Lung (tissue), 12 donors: ENCODE results near the gene SEMA6D. TPM values are rescaled to one million over a fixed set of nuclear protein-coding genes. Genes with fewer than 3 reads are reported as not detected.

ENCODE experiments used
- ATAC-seq: fragments of 200-7000 bp; cut with Tn5 transposase; one replicate; pipeline ENCODE4 v1.9.1; 2020; ENCODE audit warnings: moderate number of reproducible peaks; ENCODE audit not compliant: insufficient read depth, low FRiP score
- DNase-seq, 3 donors: peaks; one replicate each; pipeline ENCODE4 v3.0.0-alpha.2; 2013 to 2017
- H3K27ac ChIP-seq, 2 donors: one replicate each; pipeline ENCODE4 v1.5.1; 2013; ENCODE audit warnings: mild to moderate bottlenecking in 2 of 2, moderate library complexity in 2 of 2, control low read depth in 1 of 2, inconsistent platforms in 1 of 2, low read depth in 1 of 2, low read length in 1 of 2
- H3K27me3 ChIP-seq, 3 donors: one replicate each; pipeline ENCODE4 v1.5.1; 2013; ENCODE audit warnings: low read length in 2 of 3; ENCODE audit not compliant: control insufficient read depth in 3 of 3, insufficient read depth in 3 of 3
- H3K36me3 ChIP-seq, 4 donors: one replicate each; pipeline ENCODE4 v1.5.1; 2013; ENCODE audit warnings: low read length in 4 of 4, mild to moderate bottlenecking in 1 of 4, moderate library complexity in 1 of 4; ENCODE audit not compliant: control insufficient read depth in 4 of 4, insufficient read depth in 4 of 4
- H3K4me1 ChIP-seq, 5 donors: one replicate each; pipeline ENCODE4 v1.5.1; 2013; ENCODE audit warnings: low read length in 5 of 5, mild to moderate bottlenecking in 2 of 5, moderate library complexity in 1 of 5; ENCODE audit not compliant: control insufficient read depth in 5 of 5, insufficient read depth in 5 of 5
- H3K4me3 ChIP-seq: one replicate; pipeline ENCODE4 v1.5.1; 2013; ENCODE audit warnings: mild to moderate bottlenecking, control low read depth, moderate library complexity
- H3K9ac ChIP-seq, 2 donors: one replicate each; pipeline ENCODE4 v1.5.1; 2013; ENCODE audit warnings: low read length in 2 of 2, control low read depth in 1 of 2; ENCODE audit not compliant: insufficient read depth in 1 of 2
- H3K9me3 ChIP-seq, 4 donors: one replicate each; pipeline ENCODE4 v1.5.1; 2013; ENCODE audit warnings: low read length in 3 of 4, mild to moderate bottlenecking in 1 of 4, moderate library complexity in 1 of 4; ENCODE audit not compliant: control insufficient read depth in 4 of 4, insufficient read depth in 3 of 4
- whole genome bisulfite sequencing, 2 donors: extraction: QIAGEN DNeasy Blood & Tissue Kit; methylation state at CpG; one replicate each; pipeline ENCODE4 v1.1.7; 2013; 5-methylcytosine and 5-hydroxymethylcytosine counted together
- polyA plus RNA-seq, 2 donors: library from polyadenylated mRNA; stranded (reverse); fragments of 200-250 nt; gene quantifications; one replicate each; pipeline ENCODE4 v1.2.1, GENCODE V29; 2013
- total RNA-seq, 2 donors: library from RNA; depleted of rRNA in 1 of 2; stranded (reverse); fragments of >200 nt in 1 of 2; gene quantifications; one replicate each; pipeline ENCODE4 v1.2.1, GENCODE V29; 2014 to 2021
- TF ChIP-seq, protein P1 (sequence below): IDR thresholded peaks from 2 replicates; pipeline ENCODE4 v1.5.1; 2012; ENCODE audit warnings: mild to moderate bottlenecking; ENCODE audit errors: control extremely low read depth, extremely low read depth
- donor health status: control.
- donor health status: control.
- donor health status: Bipolar disorder and iron deficiency.
- donor health status: healthy.
- donor health status: DM: yes; HTN: yes; CAD: no.

The SEMA6D gene
- total and polyA plus RNA-seq, 4 donors = 2.1 to 64.5 (median 4.0) TPM

- Histone ChIP-seq H3K9ac (no peak overlapping the region), H3K4me3 (no peak overlapping the region), H3K9me3 (peaks cover 0 to 2% (median 0%) of the 10 kb centered on the region in 4 donors), H3K36me3 (peaks cover 0 to 8% (median 0%) of the 10 kb centered on the region in 4 donors), H3K27ac (no peak overlapping the region), H3K27me3 (peaks cover 0 to 5% (median 0%) of the 10 kb centered on the region in 3 donors), H3K4me1 (peaks cover 8 to 52% (median 22%) of the 10 kb centered on the region in 5 donors)
- TF ChIP-seq, protein P1, sequence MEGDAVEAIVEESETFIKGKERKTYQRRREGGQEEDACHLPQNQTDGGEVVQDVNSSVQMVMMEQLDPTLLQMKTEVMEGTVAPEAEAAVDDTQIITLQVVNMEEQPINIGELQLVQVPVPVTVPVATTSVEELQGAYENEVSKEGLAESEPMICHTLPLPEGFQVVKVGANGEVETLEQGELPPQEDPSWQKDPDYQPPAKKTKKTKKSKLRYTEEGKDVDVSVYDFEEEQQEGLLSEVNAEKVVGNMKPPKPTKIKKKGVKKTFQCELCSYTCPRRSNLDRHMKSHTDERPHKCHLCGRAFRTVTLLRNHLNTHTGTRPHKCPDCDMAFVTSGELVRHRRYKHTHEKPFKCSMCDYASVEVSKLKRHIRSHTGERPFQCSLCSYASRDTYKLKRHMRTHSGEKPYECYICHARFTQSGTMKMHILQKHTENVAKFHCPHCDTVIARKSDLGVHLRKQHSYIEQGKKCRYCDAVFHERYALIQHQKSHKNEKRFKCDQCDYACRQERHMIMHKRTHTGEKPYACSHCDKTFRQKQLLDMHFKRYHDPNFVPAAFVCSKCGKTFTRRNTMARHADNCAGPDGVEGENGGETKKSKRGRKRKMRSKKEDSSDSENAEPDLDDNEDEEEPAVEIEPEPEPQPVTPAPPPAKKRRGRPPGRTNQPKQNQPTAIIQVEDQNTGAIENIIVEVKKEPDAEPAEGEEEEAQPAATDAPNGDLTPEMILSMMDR = no peak
- WGBS, 2 donors = 71 to 78% methylated on average over 4 of the region's 4 CpGs
- DNase-seq = peak in 1 of 3 donors; percentile 37
- ATAC-seq = no peak
These were observed 4.4 kb downstream of the SEMA6D start for GRCh38 chr15:47721676-47722075.

DNA sequence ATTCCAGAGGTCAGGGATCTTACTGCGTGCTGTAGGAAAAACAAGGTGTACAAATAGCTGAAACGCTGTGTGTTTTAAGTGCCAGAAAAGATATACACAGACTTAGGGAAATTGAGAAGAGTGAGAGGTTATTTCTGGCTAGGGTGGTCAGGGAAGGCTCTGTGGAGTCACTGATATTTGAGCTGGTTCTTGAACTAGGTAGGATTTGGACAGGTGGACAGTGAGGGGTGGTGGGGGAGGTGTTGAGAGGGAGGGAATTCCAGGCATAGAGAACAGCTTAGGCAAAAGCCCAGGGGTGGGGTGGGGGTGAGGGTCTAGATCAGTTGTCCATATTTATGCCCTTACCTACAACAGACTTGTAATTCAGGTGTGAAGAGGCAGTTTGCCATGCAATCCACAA lies 7.0 kb downstream of the SEMA6D start:
- TF ChIP-seq, protein P1 = no peak
- peak overlapping the region in 1 of 2 donors; percentile 1 for H3K27ac ChIP-seq
- H3K4me1 ChIP-seq = peaks cover 1 to 71% (median 30%) of the 10 kb centered on the region in 5 donors
- no peak overlapping the region for H3K9ac ChIP-seq
- ATAC-seq = no peak
- DNase-seq = no peak
- H3K27me3 ChIP-seq = peaks cover 0 to under 1% (median 0%) of the 10 kb centered on the region in 3 donors
- no peaks in the 10 kb centered on the region for H3K9me3 ChIP-seq
- no peak overlapping the region for H3K4me3 ChIP-seq
- 87 to 96% methylated on average over 2 of the region's 2 CpGs for WGBS, 2 donors
- H3K36me3 ChIP-seq = peaks cover 0 to 8% (median 0%) of the 10 kb centered on the region in 4 donors

- ATAC-seq (no peak), DNase-seq (no peak)
- H3K4me1 ChIP-seq = peaks cover 1 to 67% (median 30%) of the 10 kb centered on the region in 5 donors
- WGBS, 2 donors = 81 to 83% methylated on average over 4 of the region's 4 CpGs
- peaks cover 0 to 8% (median 0%) of the 10 kb centered on the region in 4 donors for H3K36me3 ChIP-seq
- no peak overlapping the region for H3K9ac ChIP-seq
- H3K4me3 ChIP-seq = no peak overlapping the region
- H3K27me3 ChIP-seq = no peaks in the 10 kb centered on the region
- H3K9me3 ChIP-seq = no peaks in the 10 kb centered on the region
- TF ChIP-seq, protein P1 = no peak
- H3K27ac ChIP-seq = peak overlapping the region in 1 of 2 donors; percentile 49
These were observed 7.7 kb downstream of the SEMA6D start for GRCh38 chr15:47725051-47725450.

DNA sequence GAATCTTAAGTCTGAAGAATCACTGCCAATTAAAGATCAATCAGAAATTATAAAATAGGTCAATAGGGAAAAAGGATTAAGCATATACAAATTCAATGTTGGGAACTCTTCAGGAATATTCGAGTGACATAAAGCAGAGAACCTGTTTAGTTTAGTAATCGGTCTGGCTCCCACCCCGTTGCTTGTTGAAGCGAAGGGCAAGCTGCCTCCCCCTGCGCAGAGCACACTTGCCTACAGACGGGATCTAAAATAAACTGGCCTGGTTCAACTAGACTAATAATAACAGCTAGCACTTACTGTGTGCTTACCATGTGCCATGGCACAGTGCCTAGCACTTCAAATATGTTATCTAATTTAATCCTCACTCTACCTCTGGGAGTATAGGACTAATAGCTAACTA lies 8.6 kb downstream of the SEMA6D start:
- DNase-seq (no peak), ATAC-seq (peak; percentile 19)
- Histone ChIP-seq H3K27me3 (no peaks in the 10 kb centered on the region), H3K27ac (peak overlapping the region in 1 of 2 donors; percentile 87), H3K4me1 (peaks cover 0 to 59% (median 25%) of the 10 kb centered on the region in 5 donors), H3K9ac (no peak overlapping the region), H3K4me3 (no peak overlapping the region), H3K9me3 (no peaks in the 10 kb centered on the region), H3K36me3 (peaks cover 0 to 8% (median 0%) of the 10 kb centered on the region in 4 donors)
- TF ChIP-seq, protein P1 = no peak
- WGBS, 2 donors = 54 to 66% methylated on average over 6 of the region's 6 CpGs
